M059J (cell line): ENCODE measurements around the gene ESR2. TPM values are rescaled to one million over a fixed set of nuclear protein-coding genes. Genes with fewer than 3 reads are reported as not detected.
"Not testable (repeated sequence)": the region's sequence is repeated elsewhere in the genome, so short reads cannot be mapped to it uniquely, and the experiment has no call there.

ENCODE experiments used
- DNase-seq: peaks from one replicate; pipeline ENCODE4 v3.0.0-alpha.2; 2012; ENCODE audit warnings: low read depth
- total RNA-seq: library from RNA; depleted of rRNA; stranded (reverse); fragments of >200 nt; shearing (Covaris generic); gene quantifications from 2 replicates; pipeline ENCODE4 v1.2.3, GENCODE V29; 2014

ESR2 gene
- total RNA-seq, 1 experiment from 2014 or later: not detected

DNA sequence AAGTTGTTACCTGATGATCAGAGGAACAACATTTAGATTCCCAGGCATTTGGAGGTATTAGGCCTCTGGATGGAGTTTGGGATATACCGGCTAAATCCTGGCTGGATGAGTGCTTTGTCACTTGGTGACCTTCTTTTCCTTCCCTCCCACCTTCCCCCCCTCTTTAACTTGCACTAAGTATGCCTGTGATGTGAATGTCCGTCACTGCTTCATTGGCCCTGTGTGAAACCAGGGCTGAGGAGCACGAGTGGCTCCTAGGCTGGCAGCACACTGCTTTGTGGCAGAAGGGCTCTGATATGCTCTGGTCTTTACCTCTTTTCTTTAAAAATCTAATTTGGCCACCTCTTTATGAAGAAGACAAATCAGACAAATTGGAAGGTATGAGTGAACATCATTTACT, 95.7 kb downstream of the ESR2 start:
- no peak for DNase-seq

GRCh38 chr14:64197996-64198395, 96.2 kb downstream of the ESR2 start:
- DNase-seq: no peak

DNA sequence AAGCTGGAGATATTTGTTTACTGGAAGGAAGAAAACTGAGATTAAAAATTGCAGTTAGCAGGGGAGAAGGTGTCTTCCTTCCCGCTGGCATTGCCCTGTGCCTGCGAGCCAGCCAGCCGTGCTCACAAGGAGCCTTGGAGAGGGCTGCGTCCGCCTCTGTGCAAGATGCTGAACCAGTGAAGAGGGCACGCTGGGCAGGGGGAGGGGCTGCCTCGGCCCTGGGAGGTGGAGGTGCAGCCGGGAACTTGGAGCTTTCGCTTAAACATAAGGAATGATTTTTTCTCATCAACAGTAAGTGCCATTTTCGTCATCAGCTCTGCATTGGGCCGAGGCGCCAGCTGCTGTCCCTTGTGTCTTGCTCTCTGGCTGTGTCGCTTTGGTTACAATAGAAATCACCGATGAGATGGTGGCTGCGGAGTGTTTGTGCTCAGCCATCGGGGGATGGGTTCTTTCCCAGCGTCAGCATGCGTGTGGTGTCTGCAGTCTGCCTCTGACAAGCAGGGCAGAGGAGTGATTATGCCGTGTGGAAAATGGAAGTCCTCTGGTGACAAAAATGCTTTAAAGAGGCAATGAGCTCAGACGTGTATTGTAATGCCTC, 97.3 kb downstream of the ESR2 start:
- DNase-seq: peak; percentile 37

DNA sequence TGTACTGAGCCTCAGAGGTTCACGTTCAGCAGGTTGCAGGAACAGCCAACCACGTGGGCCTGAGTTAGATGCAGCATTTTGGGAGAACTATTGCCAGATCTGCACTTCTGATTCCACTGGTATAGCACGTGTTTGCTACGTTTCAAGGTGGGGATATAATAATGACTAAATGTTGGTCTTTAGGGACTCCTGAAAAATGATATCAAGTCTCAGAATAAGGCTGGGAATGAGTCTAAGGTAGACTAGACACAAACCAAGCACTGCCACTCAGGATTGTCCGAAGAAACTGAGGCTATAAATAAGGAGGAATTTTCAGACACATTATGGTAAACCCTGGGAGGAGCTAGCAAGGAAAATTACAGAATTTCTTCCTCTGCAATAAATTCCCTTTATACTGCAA, 98.1 kb downstream of the ESR2 start:
- no peak for DNase-seq

DNA sequence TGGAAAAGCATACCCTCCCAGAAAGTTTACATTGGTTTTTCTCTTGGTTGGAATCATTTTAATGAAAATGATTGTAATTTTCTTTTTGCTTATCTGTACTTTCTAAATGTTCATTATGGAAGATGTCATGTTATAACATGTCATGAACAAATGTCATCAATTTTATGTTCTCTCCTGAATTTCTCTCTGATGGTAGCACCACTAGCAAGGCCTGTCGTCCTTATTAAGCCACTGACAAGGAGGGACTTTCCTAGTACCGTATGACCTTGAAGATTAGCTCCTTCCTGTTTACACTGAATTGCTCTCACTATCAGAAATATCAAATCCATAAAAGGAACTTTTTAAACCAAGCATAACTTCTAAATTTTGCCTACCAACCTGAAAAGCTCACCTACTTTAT, 99.0 kb downstream of the ESR2 start:
- no peak for DNase-seq

DNA sequence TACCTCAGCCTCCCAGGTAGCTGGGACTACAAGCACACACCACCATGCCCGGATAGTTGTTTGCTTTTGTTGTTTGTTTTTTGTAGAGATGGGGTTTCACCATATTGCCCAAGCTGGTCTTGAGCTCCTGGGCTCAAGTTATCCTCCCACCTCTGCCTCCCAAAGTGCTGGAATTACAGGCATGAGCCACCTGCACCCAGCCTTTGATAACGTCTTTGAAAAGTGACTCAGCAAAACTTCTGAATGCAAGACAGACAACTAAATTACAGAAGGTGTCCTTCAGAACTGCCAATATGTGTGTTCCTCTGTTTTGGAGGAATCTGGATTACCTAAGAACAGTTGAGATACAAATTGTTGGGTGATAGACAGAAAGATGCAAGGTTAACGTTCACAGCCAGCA, 99.8 kb downstream of the ESR2 start:
- DNase-seq: no peak

GRCh38 chr14:64193821-64194220, 100.3 kb downstream of the ESR2 start:
- peak; percentile 4 for DNase-seq

GRCh38 chr14:64191756-64192155, 102.4 kb downstream of the ESR2 start:
- peak; percentile 78 for DNase-seq

- DNase-seq: peak; percentile 7
Measured at GRCh38 chr14:64190974-64191502, 103.1 kb downstream of the ESR2 start.

DNA sequence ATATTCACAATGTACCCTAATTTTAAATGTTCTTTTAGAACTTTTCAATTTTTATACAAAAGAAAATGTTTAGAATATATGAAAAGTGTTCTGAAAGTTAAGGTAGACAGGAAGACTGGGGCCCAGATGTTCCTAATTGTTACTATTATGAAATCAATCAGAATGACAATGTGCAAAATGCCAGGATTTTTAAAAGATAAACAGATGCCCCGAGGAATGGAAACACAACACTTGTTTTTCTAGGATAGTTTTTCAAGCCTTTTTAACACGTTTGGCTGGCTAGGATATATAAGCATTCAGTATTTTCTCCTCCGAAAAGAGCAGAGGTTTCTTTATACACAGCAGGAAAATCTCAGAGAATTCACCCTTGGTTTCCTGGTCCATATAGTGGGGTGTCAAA, 106.8 kb downstream of the ESR2 start:
- no peak for DNase-seq

DNA sequence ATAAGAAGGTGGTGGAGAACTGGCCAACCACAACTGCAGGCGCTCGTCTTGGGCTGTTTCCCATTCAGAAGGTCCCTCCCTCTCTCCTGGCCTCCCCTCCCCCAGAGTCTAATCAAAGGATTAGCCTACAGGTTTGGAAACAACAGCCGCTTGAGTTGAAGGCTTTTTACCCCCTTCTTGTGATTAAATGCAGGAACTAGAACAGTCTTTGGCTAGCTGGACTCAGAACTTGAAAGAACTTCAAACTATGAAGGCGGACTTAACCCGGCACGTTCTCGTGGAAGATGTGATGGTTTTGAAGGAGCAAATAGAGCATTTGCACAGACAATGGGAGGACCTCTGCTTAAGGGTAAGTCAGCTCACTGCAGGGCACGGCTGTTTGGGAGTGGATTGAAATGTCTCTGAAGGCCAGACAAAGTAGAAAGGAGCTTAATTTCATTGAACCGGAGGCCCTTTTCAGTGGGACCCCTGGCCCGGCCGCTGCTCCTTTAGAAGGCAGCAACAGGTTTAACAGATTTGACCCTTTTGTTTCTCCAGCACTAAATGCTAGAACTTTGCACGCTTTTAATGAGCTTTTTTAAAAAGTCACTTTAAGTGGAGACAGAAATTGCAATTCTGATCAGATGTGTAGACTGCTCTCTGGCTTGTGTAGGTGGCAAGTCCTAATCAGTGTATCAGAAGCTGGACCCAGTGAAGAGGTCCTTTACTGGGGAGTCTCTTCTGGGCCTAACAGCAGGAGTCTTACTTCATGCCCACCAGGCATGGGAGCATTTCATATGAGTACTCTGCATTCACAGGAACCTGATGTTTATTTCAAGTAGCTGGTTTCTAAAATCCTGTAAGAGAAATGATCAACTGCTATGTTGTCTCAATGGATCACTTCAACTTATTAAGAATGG, 107.7 kb downstream of the ESR2 start:
- DNase-seq: no peak

DNA sequence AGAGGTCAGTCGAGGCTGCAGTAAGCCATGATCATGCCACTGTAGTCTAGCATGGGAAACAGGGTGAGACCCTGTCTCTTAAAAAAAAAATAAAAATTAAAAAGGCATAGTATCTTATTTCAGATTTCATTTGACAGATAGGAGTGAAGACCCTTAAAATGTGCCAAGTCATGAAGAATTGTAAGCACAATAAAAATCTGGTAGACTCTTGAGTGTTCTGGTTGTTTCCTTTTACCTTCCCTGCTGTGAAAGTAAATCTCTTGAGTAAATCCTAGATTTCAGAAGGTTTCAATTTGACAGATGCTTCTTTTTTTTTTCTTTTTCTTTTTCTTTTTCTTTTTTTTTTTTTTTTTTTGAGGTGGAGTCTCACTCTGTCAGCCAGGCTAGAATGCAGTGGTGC, 109.0 kb downstream of the ESR2 start:
- no peak for DNase-seq

GRCh38 chr14:64184103-64184729, 110.0 kb downstream of the ESR2 start:
- DNase-seq: no peak

DNA sequence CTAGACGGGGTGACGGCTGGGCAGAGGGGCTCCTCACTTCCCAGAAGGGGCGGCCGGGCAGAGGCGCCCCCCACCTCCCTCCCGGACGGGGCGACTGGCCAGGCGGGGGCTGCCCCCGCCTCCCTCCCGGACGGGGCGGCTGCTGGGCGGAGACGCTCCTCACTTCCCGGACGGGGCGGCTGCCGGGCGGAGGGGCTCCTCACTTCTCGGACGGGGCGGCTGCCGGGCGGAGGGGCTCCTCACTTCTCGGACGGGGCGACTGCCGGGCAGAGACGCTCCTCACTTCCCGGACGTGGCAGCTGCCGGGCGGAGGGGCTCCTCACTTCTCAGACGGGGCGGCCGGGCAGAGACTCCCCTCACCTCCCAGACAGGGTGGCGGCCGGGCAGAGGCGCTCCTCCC, 111.3 kb downstream of the ESR2 start:
- DNase-seq: not testable (repeated sequence)

DNA sequence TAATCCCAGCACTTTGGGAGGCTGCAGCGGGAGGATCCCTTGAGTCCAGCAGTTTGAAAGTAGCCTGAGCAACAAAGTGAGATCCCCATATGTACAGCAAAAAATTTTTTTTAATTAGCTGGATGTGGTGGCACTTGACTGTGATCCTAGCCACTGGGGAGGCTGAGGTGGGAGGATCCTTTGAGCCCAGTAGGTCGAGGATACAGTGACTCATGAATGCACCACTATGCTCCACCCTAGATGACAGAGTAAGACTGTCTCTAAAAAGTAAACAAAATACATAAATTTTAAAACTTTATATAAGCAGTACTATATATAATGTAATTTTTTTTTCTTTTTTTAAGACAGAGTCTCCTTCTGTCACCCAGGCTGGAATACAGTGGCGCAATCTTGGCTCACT, 115.4 kb downstream of the ESR2 start:
- DNase-seq: peak; percentile 12

GRCh38 chr14:64176330-64176729, 117.8 kb downstream of the ESR2 start:
- DNase-seq: no peak

DNA sequence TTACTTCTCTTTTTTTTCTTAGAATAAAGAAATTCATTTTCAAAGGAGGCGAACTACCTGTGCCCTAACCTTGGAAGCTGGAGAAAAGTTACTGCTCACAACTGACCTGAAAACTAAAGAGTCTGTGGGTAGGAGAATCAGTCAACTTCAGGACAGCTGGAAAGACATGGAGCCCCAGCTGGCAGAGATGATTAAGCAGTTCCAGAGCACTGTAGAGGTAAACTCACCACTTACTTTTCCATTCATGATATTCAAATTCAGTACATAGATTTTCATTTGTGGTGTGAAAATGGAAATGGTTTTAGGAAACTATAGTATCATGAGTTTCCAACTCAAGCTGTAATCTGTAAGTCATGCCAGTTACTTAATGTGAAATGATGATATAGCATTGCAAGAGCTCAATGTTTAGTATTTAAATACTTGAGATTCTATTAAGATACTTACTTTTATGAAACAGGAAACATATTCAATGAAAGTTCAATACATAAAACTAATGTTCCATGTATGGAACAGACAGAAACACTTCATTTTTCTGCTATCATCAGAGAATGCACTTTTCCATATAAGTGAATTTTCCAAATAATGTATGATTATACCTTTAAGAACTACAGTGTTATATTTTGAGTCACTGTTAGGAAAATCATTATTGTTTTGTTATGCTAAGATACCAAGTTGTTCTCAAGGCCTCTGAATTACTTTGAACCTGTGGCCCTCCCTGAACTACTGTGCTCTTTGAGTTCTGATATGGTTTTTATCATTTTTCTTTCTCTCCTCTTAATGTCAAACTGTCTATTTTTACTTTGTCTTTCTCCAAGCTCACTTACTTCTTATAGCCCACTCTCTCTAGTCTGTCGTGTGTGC, 119.0 kb downstream of the ESR2 start:
- no peak for DNase-seq

DNA sequence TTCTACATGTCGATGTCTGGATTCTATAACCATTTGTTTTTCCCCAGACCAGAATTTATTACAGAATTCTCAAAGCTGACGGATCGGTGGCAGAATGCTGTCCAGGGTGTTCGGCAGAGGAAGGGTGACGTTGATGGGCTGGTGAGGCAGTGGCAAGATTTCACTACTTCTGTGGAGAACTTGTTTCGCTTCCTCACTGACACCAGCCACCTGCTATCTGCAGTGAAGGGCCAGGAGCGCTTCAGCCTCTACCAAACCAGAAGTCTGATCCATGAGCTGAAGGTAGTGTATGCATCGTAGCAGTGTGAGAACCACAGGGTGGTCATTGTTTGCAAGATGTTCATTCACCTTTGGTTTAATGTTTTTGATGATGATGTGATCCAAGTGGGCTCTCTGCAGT, 124.0 kb downstream of the ESR2 start:
- DNase-seq: no peak

DNA sequence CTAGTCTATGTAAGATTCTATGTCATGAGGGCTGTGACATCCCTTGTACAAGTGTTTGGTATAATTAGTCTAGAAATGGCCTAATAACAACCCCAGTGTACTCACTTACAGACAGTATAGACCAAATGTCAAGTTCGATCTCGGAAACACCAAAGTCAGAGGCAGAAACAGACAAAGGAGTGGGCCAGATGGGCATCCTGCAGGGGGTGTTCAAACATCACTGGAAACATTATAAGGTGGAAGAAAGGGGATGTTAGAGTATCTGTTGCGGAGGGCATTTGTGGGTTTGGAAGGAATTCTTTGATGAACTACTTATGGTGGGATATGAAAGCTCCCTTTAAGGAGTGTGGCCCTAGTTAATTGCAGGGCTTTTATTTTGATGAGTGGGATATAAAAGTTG, 134.6 kb downstream of the ESR2 start:
- DNase-seq: no peak

- DNase-seq: no peak
Measured at GRCh38 chr14:64158608-64159007, 135.6 kb downstream of the ESR2 start.

GRCh38 chr14:64149921-64150320, 144.2 kb downstream of the ESR2 start:
- no peak for DNase-seq
